ENCODE data around the gene UPF2.
"Not testable (repeated sequence)": the region's sequence is repeated elsewhere in the genome, so short reads cannot be mapped to it uniquely, and the experiment has no call there.

Gene UPF2

DNA sequence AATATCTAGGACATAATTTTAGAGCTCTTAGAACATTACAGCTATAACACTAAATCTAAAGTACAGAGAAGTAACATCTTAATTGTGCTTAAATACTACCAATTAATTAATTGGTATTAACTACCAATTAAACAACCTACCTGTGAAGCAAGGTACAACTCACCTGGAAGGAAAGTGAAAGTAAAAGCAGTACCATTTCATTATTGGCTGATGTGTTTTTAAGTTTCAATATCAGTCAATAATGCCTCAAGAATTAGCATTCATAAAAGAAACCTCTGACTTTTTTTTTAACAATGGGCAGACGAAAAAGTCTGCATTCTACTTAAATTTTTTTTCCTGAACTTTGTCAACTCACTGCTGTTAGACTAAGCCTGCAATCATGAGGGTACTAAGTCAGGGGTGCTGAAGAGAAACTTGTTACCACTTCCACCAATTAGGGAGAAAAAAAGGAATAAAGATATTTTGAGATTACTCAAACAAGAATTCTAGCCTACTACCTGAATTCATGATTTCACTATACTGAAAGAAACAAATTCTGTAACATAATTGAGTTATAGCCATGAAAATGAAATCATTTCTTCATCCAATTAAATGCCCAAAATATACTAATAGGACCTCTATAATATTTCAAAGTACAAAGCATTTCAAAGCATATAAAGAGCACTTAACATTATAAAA, 19.9 kb downstream of the UPF2 start:
- Mint-ChIP-seq H3K27me3 (no peaks in the 10 kb centered on the region), H3K4me1 (ENCODE audit: low read depth) (peaks cover 13% of the 10 kb centered on the region), H3K4me3 (no peak overlapping the region), H3K9me3 (no peaks in the 10 kb centered on the region), H3K36me3 (ENCODE audit: low read depth) (peaks cover 34% of the 10 kb centered on the region), H3K27ac (no peak overlapping the region)
- intact Hi-C loops (cut with micrococcal nuclease), result loop anchor here (10.0 kb wide), 1 partner anchor 52 kb away; no protein-coding TSS in a partner anchor

DNA sequence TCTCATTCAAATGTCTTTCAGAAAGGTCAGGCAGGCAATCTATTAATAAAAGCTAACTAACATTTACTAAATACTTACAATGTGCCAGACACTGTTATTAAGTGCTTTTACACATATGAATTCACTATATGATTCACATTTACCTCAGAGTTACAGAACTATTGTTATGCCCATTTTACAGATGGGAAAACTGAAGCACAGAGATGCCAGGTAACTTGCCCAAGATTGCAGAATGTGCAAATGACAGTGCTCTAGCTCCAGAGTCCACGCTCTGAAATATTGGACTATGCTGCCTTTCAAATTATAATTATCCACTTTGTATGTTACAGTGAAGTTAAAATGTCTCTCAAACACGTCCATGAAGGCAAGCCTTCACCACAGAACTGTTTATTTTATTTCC, 22.0 kb downstream of the UPF2 start:
- H3K9me3 Mint-ChIP-seq, result no peaks in the 10 kb centered on the region
- H3K27ac Mint-ChIP-seq, result no peak overlapping the region
- no peaks in the 10 kb centered on the region for H3K27me3 Mint-ChIP-seq
- peaks cover under 1% of the 10 kb centered on the region for H3K4me1 Mint-ChIP-seq (ENCODE audit: low read depth)
- H3K36me3 Mint-ChIP-seq (ENCODE audit: low read depth), result peaks cover 13% of the 10 kb centered on the region
- H3K4me3 Mint-ChIP-seq, result no peak overlapping the region
- intact Hi-C loops (cut with micrococcal nuclease), result loop anchor here (10.0 kb wide), 1 partner anchor 54 kb away; no protein-coding TSS in a partner anchor

DNA sequence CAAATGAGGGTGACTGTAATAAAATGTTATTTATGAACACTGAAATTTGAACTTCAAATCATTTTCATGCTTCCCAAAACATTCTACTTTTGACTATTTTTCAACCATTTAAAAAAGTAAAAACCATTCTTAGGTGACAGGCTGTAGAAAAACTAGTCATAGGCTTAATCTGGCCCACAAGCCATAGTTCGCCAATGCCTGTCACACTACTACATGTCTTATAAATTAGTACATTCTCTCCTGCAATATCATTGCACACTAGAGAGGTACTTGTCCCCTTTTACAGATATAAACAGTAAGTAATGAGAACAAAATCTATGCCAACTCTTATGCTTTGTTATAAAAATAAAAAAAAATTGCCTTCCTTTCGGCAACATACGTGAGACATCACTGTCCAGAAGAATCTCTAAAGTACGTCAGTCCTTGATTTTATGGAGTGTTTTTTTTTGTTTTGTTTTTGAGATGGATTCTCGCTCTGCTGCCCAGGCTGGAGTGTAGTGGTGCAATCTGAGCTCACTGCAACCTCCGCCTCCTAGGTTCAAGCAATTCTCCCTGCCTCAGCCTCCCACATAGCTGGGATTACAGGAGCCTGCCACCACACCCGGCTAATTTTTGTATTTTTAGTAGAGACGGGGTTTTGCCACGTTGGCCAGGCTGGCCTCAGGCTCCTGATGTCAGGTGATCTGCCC, 23.2 kb downstream of the UPF2 start:
- Mint-ChIP-seq H3K36me3 (ENCODE audit: low read depth) (peaks cover 17% of the 10 kb centered on the region), H3K9me3 (no peaks in the 10 kb centered on the region), H3K27ac (no peak overlapping the region), H3K4me1 (ENCODE audit: low read depth) (no peaks in the 10 kb centered on the region), H3K27me3 (no peaks in the 10 kb centered on the region), H3K4me3 (no peak overlapping the region)
- intact Hi-C loops (cut with micrococcal nuclease), result no loop called here

DNA sequence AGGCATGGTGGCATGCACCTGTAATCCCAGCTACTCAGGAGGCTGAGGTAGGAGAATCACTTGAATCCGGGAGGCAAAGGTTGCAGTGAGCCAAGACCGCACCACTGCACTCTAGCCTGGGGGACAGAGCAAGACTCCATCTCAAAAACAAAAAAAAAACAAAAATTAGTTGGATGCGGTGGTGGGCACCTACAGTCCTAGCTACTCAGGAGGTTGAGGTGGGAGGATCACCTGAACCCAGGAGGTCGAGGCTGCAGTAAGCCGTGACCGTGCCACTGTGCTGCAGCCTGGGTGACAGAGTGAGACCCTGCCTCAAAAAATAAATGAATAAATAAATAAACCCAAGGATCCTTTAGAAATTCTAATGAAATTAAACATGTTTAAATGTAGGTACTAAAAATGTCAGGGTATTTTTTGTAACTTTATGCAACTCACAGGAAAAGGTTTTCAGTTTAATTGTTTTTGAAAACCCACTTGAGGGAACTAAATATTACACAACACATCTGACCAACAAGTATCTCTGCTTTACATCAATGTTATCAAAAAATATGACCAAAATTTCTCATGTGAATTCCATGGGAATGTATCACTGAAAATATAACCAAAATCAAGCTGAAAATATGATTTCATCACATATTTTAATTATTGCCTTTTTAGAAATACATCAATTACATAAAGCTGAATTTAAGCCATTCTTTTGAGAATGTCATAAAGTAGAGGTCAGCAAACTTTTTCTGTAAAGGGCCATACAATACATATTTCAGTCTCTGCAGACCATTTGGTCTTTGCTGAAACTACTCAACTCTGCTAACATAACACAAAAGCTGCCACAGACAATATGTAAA, 23.9 kb downstream of the UPF2 start:
- intact Hi-C loops (cut with micrococcal nuclease), result no loop called here
- Mint-ChIP-seq H3K4me1 (ENCODE audit: low read depth) (no peaks in the 10 kb centered on the region), H3K9me3 (no peaks in the 10 kb centered on the region), H3K36me3 (ENCODE audit: low read depth) (peaks cover 23% of the 10 kb centered on the region), H3K27ac (no peak overlapping the region), H3K27me3 (no peaks in the 10 kb centered on the region), H3K4me3 (no peak overlapping the region)

DNA sequence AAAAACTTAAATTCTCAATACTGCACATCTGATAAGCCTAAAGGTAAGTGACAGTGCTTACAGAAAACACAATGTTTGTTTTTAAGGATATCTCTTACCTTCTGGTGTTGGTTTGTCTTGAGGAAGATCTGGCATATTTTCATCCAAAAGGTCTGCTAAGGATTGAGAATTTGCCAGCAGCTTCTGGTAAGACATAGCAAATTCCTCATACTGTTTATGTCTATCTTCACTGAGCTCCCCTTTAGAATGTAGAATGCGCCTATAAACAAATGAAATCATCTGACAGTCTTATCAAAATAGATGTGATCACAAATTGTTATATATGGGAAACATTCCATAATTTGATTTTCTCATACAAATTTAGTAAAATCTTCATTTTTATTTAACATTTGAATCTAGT, 28.7 kb downstream of the UPF2 start:
- intact Hi-C loops (cut with micrococcal nuclease), result no loop called here
- H3K27me3 Mint-ChIP-seq, result no peaks in the 10 kb centered on the region
- H3K27ac Mint-ChIP-seq, result no peak overlapping the region
- no peak overlapping the region for H3K4me3 Mint-ChIP-seq
- H3K4me1 Mint-ChIP-seq (ENCODE audit: low read depth), result no peaks in the 10 kb centered on the region
- H3K9me3 Mint-ChIP-seq, result peaks cover 11% of the 10 kb centered on the region
- H3K36me3 Mint-ChIP-seq (ENCODE audit: low read depth), result peaks cover 58% of the 10 kb centered on the region

DNA sequence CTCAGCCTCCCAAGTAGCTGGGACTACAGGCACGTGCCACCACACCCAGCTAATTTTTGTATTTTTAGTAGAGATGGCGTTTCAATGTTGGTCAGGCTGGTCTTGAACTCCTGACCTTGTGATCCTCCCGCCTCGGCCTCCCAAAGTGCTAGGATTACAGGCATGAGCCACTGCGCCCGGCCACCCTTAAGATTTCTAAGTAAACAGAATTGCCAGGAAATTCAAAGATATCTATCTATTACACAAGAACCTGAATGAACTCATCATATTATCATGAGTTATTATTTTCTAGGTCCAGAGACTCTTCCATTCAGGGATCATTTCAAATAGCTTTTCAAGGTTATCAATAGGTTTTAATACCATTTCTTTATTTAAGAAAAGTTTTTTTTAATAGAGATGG, 29.2 kb downstream of the UPF2 start:
- peaks cover 11% of the 10 kb centered on the region for H3K9me3 Mint-ChIP-seq

DNA sequence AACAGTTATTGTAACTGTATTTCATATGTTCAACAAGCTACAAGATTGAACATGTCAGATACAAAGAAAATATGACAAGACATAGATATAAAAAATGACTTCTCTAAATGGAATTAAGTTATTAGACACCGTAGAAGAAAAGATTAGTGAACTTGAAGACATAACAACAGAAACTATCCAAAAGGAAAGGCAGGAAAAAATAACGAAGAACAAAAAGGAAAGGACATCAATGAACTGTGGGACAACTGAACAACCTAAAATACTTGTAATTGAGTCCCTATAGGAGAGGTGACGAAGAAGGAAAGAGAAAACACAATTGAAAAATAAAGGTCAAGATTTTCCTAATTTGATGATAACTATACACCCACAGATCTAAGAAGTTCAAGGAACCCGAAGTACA, 32.3 kb downstream of the UPF2 start:
- Mint-ChIP-seq H3K9me3 (peaks cover 11% of the 10 kb centered on the region), H3K4me1 (ENCODE audit: low read depth) (no peaks in the 10 kb centered on the region), H3K4me3 (no peak overlapping the region), H3K27me3 (no peaks in the 10 kb centered on the region), H3K36me3 (ENCODE audit: low read depth) (peaks cover 92% of the 10 kb centered on the region), H3K27ac (no peak overlapping the region)
- intact Hi-C loops (cut with micrococcal nuclease), result no loop called here

More for the DNA sequence above, 29.2 kb downstream of the UPF2 start:
- H3K4me3 Mint-ChIP-seq; H3K4me1 Mint-ChIP-seq (ENCODE audit: low read depth); intact Hi-C loops (cut with micrococcal nuclease); H3K27ac Mint-ChIP-seq; H3K27me3 Mint-ChIP-seq: not testable (repeated sequence)
- peaks cover 62% of the 10 kb centered on the region for H3K36me3 Mint-ChIP-seq (ENCODE audit: low read depth)

DNA sequence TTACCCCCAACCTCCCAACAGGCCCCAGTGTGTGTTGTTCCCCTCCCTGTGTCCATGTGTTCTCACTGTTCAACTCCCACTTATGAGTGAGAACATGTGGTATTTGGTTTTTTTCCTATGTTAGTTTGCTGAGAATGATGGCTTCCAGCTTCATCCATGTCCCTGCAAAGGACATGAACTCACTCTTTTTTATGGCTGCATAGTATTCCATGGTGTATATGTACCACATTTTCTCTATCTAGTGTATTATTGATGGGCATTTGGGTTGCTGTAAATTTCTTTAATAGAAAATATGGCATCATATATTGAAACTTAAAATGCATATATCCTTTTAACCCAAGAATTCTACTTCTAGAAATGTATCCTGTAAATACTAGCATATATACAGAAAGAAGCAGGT, 33.8 kb downstream of the UPF2 start:
- H3K4me3 Mint-ChIP-seq; H3K27ac Mint-ChIP-seq; intact Hi-C loops (cut with micrococcal nuclease); H3K27me3 Mint-ChIP-seq; H3K4me1 Mint-ChIP-seq (ENCODE audit: low read depth): not testable (repeated sequence)
- Mint-ChIP-seq H3K36me3 (ENCODE audit: low read depth) (peaks cover 99% of the 10 kb centered on the region), H3K9me3 (peaks cover 11% of the 10 kb centered on the region)

DNA sequence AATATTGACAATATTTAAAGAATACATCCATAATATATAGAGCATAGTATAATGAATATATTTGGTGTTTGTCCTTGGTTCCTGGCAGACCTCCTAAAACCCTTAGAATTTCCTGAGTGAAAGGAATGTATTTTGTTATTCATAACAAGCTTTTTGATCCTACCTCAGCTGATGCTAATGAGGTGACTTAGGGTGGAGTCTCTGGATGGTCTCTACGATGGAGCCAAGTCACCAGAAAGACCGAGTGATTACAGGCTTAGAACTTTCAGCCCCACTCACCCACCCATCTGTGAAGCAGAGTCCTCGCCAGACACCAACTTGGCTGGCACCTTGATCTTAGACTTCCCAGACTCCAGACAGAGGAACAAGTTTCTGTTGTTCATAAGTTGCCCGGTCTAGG, 35.9 kb downstream of the UPF2 start:
- H3K36me3 Mint-ChIP-seq (ENCODE audit: low read depth), result peaks cover 99% of the 10 kb centered on the region
- H3K27ac Mint-ChIP-seq, result no peak overlapping the region
- intact Hi-C loops (cut with micrococcal nuclease), result no loop called here
- no peaks in the 10 kb centered on the region for H3K27me3 Mint-ChIP-seq
- H3K9me3 Mint-ChIP-seq, result peaks cover 11% of the 10 kb centered on the region
- no peak overlapping the region for H3K4me3 Mint-ChIP-seq
- no peaks in the 10 kb centered on the region for H3K4me1 Mint-ChIP-seq (ENCODE audit: low read depth)

DNA sequence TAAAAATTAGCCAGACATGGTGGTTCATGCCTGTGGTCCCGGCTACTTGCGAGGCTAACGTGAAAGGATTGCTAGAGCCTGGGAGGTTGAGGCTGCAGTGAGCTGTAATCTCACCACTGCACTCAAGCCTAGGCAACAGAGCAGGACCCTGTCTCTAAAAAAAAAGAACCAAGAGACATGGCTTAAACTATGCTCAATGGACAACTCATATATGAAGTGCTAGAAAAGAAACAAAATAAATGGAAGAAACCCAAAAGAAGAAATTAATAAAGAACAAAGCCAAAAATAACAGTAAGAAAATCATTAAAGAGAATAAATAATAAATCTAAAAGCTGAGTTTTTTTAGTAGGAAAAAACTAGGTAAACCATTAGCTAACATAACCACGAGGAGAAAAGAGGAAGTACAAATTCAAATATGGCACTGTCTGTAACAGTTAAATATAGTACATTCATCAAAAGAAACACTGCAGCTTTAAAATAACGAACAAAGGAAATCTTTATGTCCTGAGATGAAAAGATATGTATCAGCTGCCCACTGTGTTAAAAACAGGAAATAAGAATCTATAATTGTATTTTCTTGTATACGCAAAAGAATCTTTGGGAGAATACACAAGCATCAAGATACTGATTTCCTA, 48.7 kb downstream of the UPF2 start:
- peaks cover 6% of the 10 kb centered on the region for H3K4me1 Mint-ChIP-seq (ENCODE audit: low read depth)
- intact Hi-C loops (cut with micrococcal nuclease), result no loop called here
- H3K4me3 Mint-ChIP-seq, result no peak overlapping the region
- H3K36me3 Mint-ChIP-seq (ENCODE audit: low read depth), result peaks cover 92% of the 10 kb centered on the region
- peak overlapping the region; percentile 44 for H3K27ac Mint-ChIP-seq
- H3K27me3 Mint-ChIP-seq, result no peaks in the 10 kb centered on the region
- no peaks in the 10 kb centered on the region for H3K9me3 Mint-ChIP-seq

DNA sequence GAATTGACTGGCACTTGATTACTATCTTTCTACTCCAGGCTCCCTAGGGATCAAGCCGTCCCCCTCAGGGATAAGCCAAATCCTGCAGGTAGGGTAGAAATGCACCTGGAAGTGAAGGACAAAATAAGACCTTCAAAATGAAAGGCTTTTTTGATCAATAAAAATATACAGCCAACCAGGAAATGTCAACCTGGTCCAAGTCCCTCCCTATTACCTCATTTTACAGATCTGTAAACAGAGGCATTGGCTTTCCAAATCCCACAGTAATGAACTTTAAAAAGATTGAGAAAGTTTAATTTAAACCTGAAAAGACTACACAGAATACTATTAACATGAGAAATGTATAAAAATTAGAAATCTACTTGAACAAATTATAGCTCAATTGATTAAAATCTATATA, 53.7 kb downstream of the UPF2 start:
- no peak overlapping the region for H3K4me3 Mint-ChIP-seq
- peaks cover 84% of the 10 kb centered on the region for H3K36me3 Mint-ChIP-seq (ENCODE audit: low read depth)
- intact Hi-C loops (cut with micrococcal nuclease), result no loop called here
- no peaks in the 10 kb centered on the region for H3K9me3 Mint-ChIP-seq
- peaks cover 4% of the 10 kb centered on the region for H3K4me1 Mint-ChIP-seq (ENCODE audit: low read depth)
- H3K27ac Mint-ChIP-seq, result no peak overlapping the region
- H3K27me3 Mint-ChIP-seq, result no peaks in the 10 kb centered on the region

DNA sequence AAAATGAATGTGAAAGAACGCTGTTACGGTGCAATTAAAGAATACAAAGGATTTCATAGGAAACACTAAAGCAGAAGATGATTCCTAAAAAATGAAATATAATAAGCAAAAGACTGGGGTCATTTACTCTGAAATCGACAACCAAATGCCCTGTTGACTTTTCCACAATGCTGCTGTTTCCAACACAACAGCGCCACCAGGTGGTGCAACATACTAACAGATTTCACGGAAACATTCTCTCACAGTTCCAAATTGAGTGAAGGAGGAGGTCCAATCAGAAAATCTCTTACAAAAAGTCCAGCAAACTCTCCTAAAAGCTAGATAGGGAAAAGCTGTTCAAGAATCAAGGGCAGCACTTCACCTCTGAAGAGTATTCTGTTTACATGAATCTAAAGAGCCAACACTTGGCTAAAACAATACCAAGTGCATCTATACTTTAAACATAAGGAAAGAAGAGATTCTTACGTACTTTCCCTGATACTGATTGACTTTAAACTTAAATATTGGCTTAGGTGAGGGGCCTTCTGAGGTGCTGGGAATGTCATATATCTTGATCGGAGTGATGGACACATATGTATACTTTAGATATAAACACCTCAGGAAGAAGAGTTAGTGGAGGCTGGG, 55.9 kb downstream of the UPF2 start:
- H3K27me3 Mint-ChIP-seq, result no peaks in the 10 kb centered on the region
- H3K27ac Mint-ChIP-seq, result no peak overlapping the region
- peaks cover 82% of the 10 kb centered on the region for H3K36me3 Mint-ChIP-seq (ENCODE audit: low read depth)
- no peak overlapping the region for H3K4me3 Mint-ChIP-seq
- no peaks in the 10 kb centered on the region for H3K9me3 Mint-ChIP-seq
- intact Hi-C loops (cut with micrococcal nuclease), result loop anchor here (1.0 kb wide), 1 partner anchor 203 kb away; no protein-coding TSS in a partner anchor
- no peaks in the 10 kb centered on the region for H3K4me1 Mint-ChIP-seq (ENCODE audit: low read depth)

DNA sequence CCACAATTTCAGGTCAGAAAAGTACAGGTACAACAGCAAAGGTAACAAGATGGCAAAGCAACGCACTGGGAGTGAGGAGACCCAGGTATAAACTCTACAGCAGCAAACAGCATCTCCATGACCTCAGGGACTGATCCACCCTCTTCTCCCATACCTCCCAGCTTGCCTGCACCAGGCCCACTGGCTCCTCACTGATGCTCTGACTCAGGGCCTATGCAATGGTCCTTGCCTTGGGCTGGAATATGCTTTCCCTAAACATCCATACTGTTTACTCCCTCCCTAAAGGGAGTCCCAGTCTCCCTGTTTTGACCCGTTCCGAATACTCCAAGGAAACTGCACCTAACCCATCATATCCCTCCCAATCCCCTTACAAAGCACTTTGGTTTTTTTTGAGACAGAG, 60.4 kb downstream of the UPF2 start:
- H3K36me3 Mint-ChIP-seq (ENCODE audit: low read depth), result peaks cover 91% of the 10 kb centered on the region
- no peaks in the 10 kb centered on the region for H3K9me3 Mint-ChIP-seq
- no peaks in the 10 kb centered on the region for H3K27me3 Mint-ChIP-seq
- H3K4me1 Mint-ChIP-seq (ENCODE audit: low read depth), result no peaks in the 10 kb centered on the region
- no peak overlapping the region for H3K27ac Mint-ChIP-seq
- intact Hi-C loops (cut with micrococcal nuclease), result no loop called here
- no peak overlapping the region for H3K4me3 Mint-ChIP-seq
